ENCODE data around the gene PLEKHG5.

- TF ChIP-seq CTCF (IDR thresholded peaks at IDR 0.05): no peak
- no peak for TF ChIP-seq POLR2A (IDR thresholded peaks at IDR 0.05)
These were observed 43.7 kb upstream of the PLEKHG5 start for GRCh38 chr1:6535214-6535613.

Data from prostate gland (tissue), 2 donors.